Parathyroid adenoma (tissue), 2 donors: Measurements from ENCODE around the gene SRRD.
A peak's percentile ranks its signal among the peaks of the same experiment; 100 is the strongest.
"Not testable (repeated sequence)": the region's sequence is repeated elsewhere in the genome, so short reads cannot be mapped to it uniquely, and the experiment has no call there.

Experiments
- H2AFZ ChIP-seq: fragments of 300-600 bp; sonication (generic); one replicate; pipeline ENCODE4 v1.7.0; 2017; ENCODE audit warnings: antibody characterized with exemption, mild to moderate bottlenecking
- H3K27ac ChIP-seq: fragments of 300-600 bp; sonication (generic); one replicate; pipeline ENCODE4 v1.7.0; 2017
- H3K27me3 ChIP-seq: fragments of 300-600 bp; sonication (generic); one replicate; pipeline ENCODE4 v1.7.0; 2017; ENCODE audit warnings: low read length; ENCODE audit not compliant: control insufficient read depth, insufficient read depth
- H3K36me3 ChIP-seq: fragments of 300-600 bp; sonication (generic); one replicate; pipeline ENCODE4 v1.7.0; 2017; ENCODE audit warnings: low read length; ENCODE audit not compliant: control insufficient read depth, insufficient read depth
- H3K4me1 ChIP-seq: fragments of 300-600 bp; sonication (generic); one replicate; pipeline ENCODE4 v1.7.0; 2017; ENCODE audit warnings: control low read depth
- H3K4me2 ChIP-seq: fragments of 300-600 bp; sonication (generic); one replicate; pipeline ENCODE4 v1.7.0; 2017; ENCODE audit warnings: low read length
- H3K4me3 ChIP-seq: fragments of 300-600 bp; sonication (generic); one replicate; pipeline ENCODE4 v1.7.0; 2017; ENCODE audit warnings: low read depth, low read length
- H3K79me2 ChIP-seq: fragments of 300-600 bp; sonication (generic); one replicate; pipeline ENCODE4 v1.7.0; 2017; ENCODE audit warnings: control low read depth
- H3K9ac ChIP-seq: fragments of 300-600 bp; sonication (generic); one replicate; pipeline ENCODE4 v1.7.0; 2017; ENCODE audit warnings: mild to moderate bottlenecking
- H3K9me3 ChIP-seq: fragments of 300-600 bp; sonication (generic); one replicate; pipeline ENCODE4 v1.7.0; 2017; ENCODE audit warnings: low read length; ENCODE audit not compliant: control insufficient read depth
- TF ChIP-seq, protein P1 (sequence below): fragments of 300-600 bp; sonication (generic); IDR thresholded peaks from one replicate; pipeline ENCODE4 v1.7.0; 2017; ENCODE audit warnings: antibody characterized with exemption, mild to moderate bottlenecking
- donor health status: primary hyperparathyroidism.

Gene SRRD, protein sequence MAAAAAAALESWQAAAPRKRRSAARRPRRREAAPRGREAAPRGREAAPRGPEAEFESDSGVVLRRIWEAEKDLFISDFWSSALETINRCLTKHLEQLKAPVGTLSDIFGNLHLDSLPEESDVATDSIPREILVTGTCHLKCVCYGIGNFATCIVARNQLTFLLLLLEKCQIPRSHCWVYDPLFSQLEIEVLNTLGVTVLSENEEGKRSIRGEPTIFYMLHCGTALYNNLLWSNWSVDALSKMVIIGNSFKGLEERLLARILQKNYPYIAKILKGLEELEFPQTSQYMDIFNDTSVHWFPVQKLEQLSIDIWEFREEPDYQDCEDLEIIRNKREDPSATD

DNA sequence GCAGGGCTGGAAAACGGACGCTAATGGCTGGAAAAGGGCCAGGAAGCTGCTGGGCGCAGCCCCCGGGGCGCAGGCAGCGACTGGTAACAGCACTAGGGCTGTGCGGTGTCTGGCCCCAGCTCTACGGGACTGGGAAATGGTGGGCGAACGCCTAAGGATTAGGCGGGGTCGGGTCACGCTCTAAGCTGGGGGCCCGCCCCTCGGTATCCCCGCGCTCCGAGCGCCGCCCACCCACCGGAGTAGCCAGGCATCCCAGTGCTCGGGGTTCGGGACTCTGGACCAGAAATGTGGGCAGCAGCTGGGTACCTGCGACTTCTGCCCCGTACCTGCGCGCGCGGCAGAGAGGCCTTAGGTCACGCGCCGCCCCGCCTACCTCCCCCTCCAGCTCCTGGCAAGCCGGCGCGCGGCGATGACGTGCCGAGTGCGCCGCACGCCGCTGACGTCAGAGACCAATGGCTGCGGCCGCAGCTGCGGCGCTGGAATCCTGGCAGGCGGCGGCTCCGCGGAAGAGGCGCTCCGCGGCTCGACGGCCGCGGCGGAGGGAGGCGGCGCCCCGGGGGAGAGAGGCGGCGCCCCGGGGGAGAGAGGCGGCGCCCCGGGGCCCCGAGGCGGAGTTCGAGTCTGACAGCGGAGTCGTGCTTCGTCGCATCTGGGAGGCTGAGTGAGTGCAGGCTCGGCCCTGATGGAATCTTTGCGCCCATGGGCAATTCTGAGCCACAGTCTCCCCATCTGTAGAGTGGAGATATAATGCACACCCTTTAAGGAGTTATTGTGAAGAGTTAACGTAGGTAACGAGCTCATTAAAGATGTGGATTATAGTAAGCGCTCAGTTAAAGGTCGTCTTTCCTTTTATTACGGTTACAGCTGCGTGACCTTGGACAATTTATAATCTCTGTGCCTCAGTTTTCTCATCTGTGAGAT, at the start of gene SRRD, which contains the start of gene HPS4:
Gene SRRD (plus strand): TSS at position 439 of the 921 bp plus-strand sequence. CDS start 14 bp downstream, at position 453.
Gene HPS4 (minus strand): TSS at position 345 of the 921 bp plus-strand sequence. CDS start 2,021 bp downstream, outside the sequence.
- peak within 1 kb of the TSS; percentile 80 for H3K9ac ChIP-seq
- H3K36me3 ChIP-seq, result no peaks in the 10 kb centered on the region
- peak within 1 kb of the TSS; percentile 89 for H3K4me2 ChIP-seq
- no peaks in the 10 kb centered on the region for H3K9me3 ChIP-seq
- H3K27ac ChIP-seq, result peak within 1 kb of the TSS; percentile 83
- peaks cover 3% of the 10 kb centered on the region for H3K79me2 ChIP-seq
- peaks cover 3% of the 10 kb centered on the region for H3K4me1 ChIP-seq
- peak within 1 kb of the TSS; percentile 86 for H3K4me3 ChIP-seq
- peak within 1 kb of the TSS; percentile 93 for H2AFZ ChIP-seq
- TF ChIP-seq, protein P1, sequence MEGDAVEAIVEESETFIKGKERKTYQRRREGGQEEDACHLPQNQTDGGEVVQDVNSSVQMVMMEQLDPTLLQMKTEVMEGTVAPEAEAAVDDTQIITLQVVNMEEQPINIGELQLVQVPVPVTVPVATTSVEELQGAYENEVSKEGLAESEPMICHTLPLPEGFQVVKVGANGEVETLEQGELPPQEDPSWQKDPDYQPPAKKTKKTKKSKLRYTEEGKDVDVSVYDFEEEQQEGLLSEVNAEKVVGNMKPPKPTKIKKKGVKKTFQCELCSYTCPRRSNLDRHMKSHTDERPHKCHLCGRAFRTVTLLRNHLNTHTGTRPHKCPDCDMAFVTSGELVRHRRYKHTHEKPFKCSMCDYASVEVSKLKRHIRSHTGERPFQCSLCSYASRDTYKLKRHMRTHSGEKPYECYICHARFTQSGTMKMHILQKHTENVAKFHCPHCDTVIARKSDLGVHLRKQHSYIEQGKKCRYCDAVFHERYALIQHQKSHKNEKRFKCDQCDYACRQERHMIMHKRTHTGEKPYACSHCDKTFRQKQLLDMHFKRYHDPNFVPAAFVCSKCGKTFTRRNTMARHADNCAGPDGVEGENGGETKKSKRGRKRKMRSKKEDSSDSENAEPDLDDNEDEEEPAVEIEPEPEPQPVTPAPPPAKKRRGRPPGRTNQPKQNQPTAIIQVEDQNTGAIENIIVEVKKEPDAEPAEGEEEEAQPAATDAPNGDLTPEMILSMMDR, result no peak
- no peaks in the 10 kb centered on the region for H3K27me3 ChIP-seq

DNA sequence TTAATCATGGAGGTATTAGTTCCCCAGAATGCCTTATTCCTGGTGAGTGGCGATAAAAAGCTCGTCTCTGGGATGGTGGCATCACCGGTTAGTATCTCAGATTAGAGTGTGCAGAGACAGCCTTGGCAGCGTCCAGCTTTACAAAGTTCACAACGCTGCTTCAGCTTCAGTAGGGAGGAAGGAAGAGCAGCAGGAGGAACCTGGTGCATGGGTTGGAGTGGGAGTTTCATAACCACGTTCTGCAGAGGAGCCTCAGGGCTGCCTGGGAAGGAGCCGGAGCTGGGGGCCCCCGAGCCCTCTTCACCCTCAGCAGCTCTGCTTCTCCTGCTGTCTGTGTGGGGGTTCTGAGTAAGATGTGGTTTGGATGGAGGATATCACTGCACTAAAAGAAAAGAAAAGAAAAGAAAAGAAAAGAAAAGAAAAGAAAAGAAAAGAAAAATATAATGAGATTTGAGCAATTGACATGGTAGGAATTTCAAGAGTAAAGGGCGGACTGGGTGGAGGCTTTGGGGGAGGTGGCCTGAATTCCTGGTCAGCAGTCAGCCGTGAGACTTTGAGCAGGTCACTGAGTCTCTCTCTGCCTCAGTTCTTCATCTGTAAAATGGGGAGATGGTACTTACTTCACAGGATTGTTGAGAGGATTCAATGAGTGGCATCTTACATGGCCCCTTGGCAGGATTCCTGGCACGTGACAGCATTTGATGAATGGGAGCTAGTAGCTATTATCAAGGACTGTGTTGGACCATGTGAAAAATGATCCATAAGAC, 48.2 kb upstream of the SRRD start:
- Histone ChIP-seq H3K36me3 (no peaks in the 10 kb centered on the region), H2AFZ (no peak overlapping the region), H3K79me2 (no peaks in the 10 kb centered on the region), H3K4me3 (no peak overlapping the region), H3K27me3 (no peaks in the 10 kb centered on the region), H3K27ac (no peak overlapping the region), H3K4me1 (no peaks in the 10 kb centered on the region), H3K4me2 (no peak overlapping the region), H3K9ac (no peak overlapping the region), H3K9me3 (no peaks in the 10 kb centered on the region)
- TF ChIP-seq, protein P1, result no peak

DNA sequence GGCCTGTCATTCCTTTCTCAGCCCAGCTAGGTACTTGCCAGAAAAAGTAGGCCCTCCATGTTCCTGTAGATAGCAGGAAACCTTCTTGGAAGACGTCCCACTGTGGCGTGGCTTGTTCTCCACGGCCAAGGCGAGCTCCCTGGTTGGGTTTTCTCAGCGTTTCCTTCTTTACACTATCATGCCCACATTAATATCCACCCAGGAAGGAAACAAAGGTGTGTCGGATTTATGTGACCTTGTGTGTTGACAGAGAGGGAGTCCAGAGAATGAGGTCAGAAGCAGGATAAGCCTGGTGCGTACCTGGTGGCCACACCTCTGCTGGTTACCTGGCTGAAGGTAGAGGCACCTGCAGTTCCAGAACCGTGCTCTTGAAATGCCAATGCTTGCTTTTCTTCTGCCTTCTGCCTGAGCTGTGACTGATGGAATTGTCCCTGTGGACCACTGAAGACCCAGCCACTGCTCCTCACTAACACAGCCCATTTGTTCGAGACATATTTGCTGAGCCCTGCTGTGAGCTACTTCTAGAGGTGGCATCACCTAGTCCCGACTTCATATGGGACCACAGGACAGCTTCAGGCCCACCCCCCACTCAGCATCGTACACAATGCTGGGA, 46.7 kb upstream of the SRRD start:
- H3K9ac ChIP-seq, result no peak overlapping the region
- no peak overlapping the region for H2AFZ ChIP-seq
- no peaks in the 10 kb centered on the region for H3K36me3 ChIP-seq
- no peak overlapping the region for H3K4me3 ChIP-seq
- H3K9me3 ChIP-seq, result no peaks in the 10 kb centered on the region
- no peak overlapping the region for H3K4me2 ChIP-seq
- H3K79me2 ChIP-seq, result no peaks in the 10 kb centered on the region
- TF ChIP-seq, protein P1, result no peak
- no peak overlapping the region for H3K27ac ChIP-seq
- H3K4me1 ChIP-seq, result no peaks in the 10 kb centered on the region
- no peaks in the 10 kb centered on the region for H3K27me3 ChIP-seq

DNA sequence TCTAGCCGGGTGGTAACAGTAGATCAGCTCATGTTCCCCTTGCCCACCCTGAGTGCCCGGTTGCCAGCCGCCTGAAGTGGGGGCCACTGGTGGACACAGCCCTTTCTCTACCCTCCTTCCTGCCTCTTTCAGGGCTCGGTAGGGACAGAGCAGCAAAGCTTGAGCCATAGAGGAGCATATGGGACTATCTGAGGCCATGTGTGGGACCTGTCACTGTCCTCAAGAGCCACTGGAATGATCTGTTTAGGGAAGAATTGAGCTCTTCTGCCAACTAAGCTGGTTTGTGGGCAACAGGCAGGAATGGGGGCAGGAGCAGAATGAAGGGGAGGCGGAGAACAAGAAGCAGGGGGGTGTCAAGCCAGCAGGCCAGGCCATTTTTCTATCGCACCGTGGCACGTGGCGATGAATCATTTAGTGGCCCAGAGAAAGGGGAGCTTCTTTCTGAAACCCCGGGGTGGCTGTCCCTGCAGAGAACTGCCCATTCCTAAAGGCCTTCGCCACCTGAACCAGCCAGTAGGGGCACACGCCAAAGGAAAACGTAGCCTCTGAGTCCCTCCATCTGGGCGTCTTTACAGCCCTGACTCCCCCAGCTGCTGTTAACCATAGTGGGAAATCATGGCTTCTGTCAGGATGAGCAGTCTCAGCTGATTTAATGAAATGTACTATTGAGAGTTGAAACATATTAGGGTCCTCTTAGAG, 45.8 kb upstream of the SRRD start:
- Histone ChIP-seq H3K27me3 (no peaks in the 10 kb centered on the region), H3K79me2 (no peaks in the 10 kb centered on the region), H3K9me3 (no peaks in the 10 kb centered on the region), H3K9ac (no peak overlapping the region), H3K4me1 (no peaks in the 10 kb centered on the region), H3K4me3 (no peak overlapping the region), H3K4me2 (no peak overlapping the region), H2AFZ (no peak overlapping the region), H3K36me3 (no peaks in the 10 kb centered on the region), H3K27ac (no peak overlapping the region)
- TF ChIP-seq, protein P1, result no peak

DNA sequence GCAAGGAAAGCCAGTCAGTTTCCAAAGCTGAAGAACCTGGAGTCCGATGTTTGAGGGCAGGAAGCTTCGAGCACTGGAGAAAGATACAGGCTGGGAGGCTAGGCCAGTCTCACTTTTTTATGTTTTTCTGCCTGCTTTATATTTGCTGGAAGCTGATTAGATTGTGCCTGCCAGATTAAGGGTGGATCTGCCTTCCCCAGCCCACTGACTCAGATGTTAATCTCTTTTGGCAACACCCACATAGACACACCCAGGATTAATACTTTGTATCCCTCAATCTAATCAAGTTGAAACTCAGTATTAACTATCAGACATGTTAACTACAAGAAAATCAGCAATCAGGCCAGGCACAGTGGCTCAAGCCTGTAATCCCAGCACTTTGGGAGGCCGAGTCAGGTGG, 44.9 kb upstream of the SRRD start:
- H3K9ac ChIP-seq, H3K4me2 ChIP-seq, H3K4me1 ChIP-seq, H3K27ac ChIP-seq, H3K27me3 ChIP-seq, H3K4me3 ChIP-seq, H3K36me3 ChIP-seq, H3K79me2 ChIP-seq, H2AFZ ChIP-seq, H3K9me3 ChIP-seq: not testable (repeated sequence)
